ENCODE results near the gene SUSD4. TPM values are rescaled to one million over a fixed set of nuclear protein-coding genes. Genes with fewer than 3 reads are reported as not detected.

Gene SUSD4
- total and polyA plus RNA-seq, 2 of the 4 experiments (the other 2 are of a cell fraction): 1.8 to 2.7 TPM

DNA sequence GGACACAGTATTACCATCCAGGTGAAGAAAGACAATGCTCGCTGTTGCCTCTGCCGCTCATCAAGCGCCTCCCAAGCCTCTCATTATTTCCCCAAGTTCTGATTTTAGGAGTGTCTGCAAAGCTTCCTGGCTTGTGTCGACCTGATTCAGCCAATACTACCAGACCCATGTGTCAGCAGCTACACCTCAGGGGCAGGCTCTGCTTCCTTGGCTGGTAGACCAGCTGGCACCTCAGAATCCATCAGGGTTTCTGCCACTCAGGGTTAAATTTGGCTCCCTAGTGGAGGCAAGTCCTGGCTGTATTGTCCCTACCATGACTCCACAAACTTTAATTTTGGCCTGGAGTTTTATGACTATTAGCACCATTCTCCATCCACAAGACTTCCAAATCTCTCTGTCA lies 35.4 kb downstream of the SUSD4 start:
- Histone ChIP-seq H4K20me1 (ENCODE audit: insufficient read depth, low read length) (no peaks in the 10 kb centered on the region), H2AK9ac (replicated peaks; ENCODE audit: low read depth, low read length, poor library complexity) (no peak overlapping the region), H4K5ac (ENCODE audit: low read depth, low read length) (no peak overlapping the region), H3K56ac (ENCODE audit: extremely low read depth, insufficient read depth, low read length) (no peak overlapping the region), H2BK20ac (ENCODE audit: low read depth, low read length) (no peak overlapping the region), H3K14ac (replicated peaks; ENCODE audit: low read depth, low read length) (no peak overlapping the region), H4K91ac (ENCODE audit: insufficient read depth, low read depth, low read length) (no peak overlapping the region), H3K4me1 (ENCODE audit: control insufficient read depth, insufficient read depth, low read length) (peaks cover 2% of the 10 kb centered on the region; the same call in 1 of the 2 replicates), H4K8ac (ENCODE audit: low read depth in 2 of 2, low read length in 2 of 2) (no peak overlapping the region), H2BK120ac (ENCODE audit: low read depth, low read length) (no peak overlapping the region), H3K18ac (ENCODE audit: low read depth, low read length) (no peak overlapping the region), H2BK5ac (ENCODE audit: low read depth, low read length, poor library complexity, severe bottlenecking) (no peak overlapping the region), H3K9ac (ENCODE audit: low read depth, low read length) (no peak overlapping the region), H3K4ac (ENCODE audit: low read depth, low read length) (no peak overlapping the region), H2AK5ac (ENCODE audit: low read depth, low read length) (no peak overlapping the region), H3K27ac (ENCODE audit: insufficient read depth, low read length) (no peak overlapping the region), H3K23ac (ENCODE audit: low read depth, low read length) (no peak overlapping the region), H3K9me3 (ENCODE audit: control insufficient read depth, insufficient read depth, low read length) (no peaks in the 10 kb centered on the region), H3K4me3 (ENCODE audit: insufficient read depth, low read depth, low read length) (no peak overlapping the region), H2AFZ (replicated peaks; ENCODE audit: low read length, poor library complexity) (no peak overlapping the region), H3K27me3 (ENCODE audit: control insufficient read depth, insufficient read depth, low read length) (peaks cover 16% of the 10 kb centered on the region), H3K79me1 (ENCODE audit: low read depth in 1 of 2, low read length in 2 of 2) (no peaks in the 10 kb centered on the region), H3K9me1 (ENCODE audit: insufficient read depth, low read length) (0 out of 2 replicates have a peak, but pooled peaks cover 2% of the 10 kb centered on the region), H3K4me2 (ENCODE audit: low read depth, low read length) (no peak overlapping the region), H3K36me3 (ENCODE audit: control insufficient read depth, insufficient read depth, low read length) (no peaks in the 10 kb centered on the region), H2BK15ac (ENCODE audit: low read depth, low read length) (no peak overlapping the region)
- in situ Hi-C loops (cut with MboI; ENCODE audit: low sequenced_read_pairs) (no loop called here), dilution Hi-C loops (cut with HindIII; ENCODE audit: low sequenced_read_pairs, unreplicated experiment) (no loop called here), intact Hi-C loops (cut with micrococcal nuclease) (no loop called here)
- WGBS, 2 experiments (ENCODE audit: extremely low coverage in 2 of 2, insufficient read length in 1 of 2): 67% methylated on average over 2 of the region's 4 CpGs; no CpG with 5 or more reads in 1 of the 2 experiments
- DNase-seq (no peak), ATAC-seq (ENCODE audit: low read depth) (no peak)
- POLR2A ChIA-PET (ENCODE audit: unreplicated experiment): no interaction called here
- BruUV-seq (replicated peaks): no TSS peak
- TF ChIP-seq ELK1 (IDR thresholded peaks at IDR 0.05; ENCODE audit: borderline replicate concordance, low read depth, low read length): no peak
- TF ChIP-seq RCOR1 (IDR thresholded peaks at IDR 0.05; ENCODE audit: insufficient replicate concordance, low read length): no peak
- no peak for TF ChIP-seq MXI1 (IDR thresholded peaks at IDR 0.05; ENCODE audit: borderline replicate concordance, low read depth, low read length)
- TF ChIP-seq BHLHE40 (IDR thresholded peaks at IDR 0.05; ENCODE audit: low read depth, low read length): no peak
- no peak for TF ChIP-seq RAD21 (IDR thresholded peaks at IDR 0.05; ENCODE audit: low read length)
- TF ChIP-seq MAFK (IDR thresholded peaks at IDR 0.05; ENCODE audit: low read depth, low read length): no peak
- no peak for TF ChIP-seq FOS (IDR thresholded peaks at IDR 0.05; ENCODE audit: low read depth, low read length)
- CTCF ChIA-PET: no interaction called here
